ENCODE measurements around the gene AP1AR. TPM values are rescaled to one million over a fixed set of nuclear protein-coding genes. Genes with fewer than 3 reads are reported as not detected.

Gene AP1AR, protein sequence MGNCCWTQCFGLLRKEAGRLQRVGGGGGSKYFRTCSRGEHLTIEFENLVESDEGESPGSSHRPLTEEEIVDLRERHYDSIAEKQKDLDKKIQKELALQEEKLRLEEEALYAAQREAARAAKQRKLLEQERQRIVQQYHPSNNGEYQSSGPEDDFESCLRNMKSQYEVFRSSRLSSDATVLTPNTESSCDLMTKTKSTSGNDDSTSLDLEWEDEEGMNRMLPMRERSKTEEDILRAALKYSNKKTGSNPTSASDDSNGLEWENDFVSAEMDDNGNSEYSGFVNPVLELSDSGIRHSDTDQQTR
- 10 to 100 TPM; 31.3 to 40.0 TPM for total RNA-seq

GRCh38 chr4:112231779-112232713 is at the start of gene AP1AR:
AP1AR (plus strand) TSS chr4:112231787; CDS start chr4:112232092, 305 bp downstream.

DNA sequence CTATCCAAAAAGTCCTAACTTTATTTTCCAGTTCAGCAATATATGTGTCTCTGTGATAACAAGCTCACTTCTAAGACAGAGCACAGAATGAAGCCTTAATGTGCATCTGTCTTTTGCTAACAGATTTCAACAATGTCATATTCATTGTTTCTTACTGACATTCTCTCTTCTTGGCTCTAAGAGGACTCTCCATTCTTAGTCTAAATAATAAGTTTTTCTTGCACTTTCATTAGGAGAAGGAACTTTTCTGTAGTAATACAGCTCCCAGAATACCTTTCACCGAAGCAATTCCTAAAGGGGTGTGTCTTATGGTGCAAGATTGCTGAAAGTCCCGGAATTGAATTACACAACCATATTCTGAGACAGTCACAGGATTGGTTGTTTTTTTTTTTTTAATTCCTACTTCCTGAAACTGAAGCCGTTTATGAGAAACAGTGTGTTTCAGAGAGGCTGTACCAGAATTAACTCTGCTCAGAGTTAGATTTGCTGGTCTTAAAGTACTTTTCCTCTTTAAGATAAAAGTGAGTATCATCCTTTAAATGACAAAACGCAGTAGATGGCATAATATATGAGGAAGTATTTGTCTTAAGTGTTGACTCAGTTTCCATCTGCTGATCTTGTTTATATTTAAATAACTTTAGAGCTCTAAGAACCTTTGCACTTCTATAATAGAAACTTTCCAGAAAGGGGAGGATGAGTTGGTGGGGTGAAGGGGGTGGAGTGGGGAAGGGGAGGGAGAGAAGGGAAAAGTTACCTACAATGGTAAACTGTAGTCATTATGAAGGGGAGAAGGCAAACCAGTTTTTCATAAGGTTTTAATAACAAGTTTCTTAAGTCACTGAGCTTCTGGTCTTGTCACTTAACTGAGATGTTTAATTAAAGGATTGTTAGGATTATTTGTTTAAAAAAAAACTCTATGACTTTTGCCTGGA is 65.6 kb downstream of the AP1AR start, which contains the start of gene ALPK1:
Gene ALPK1 (plus strand): TSS at position 421 of the 932 bp plus-strand sequence.

Other genes with a start within 250 kb of the AP1AR start
- under 1 TPM; under 0.01 to 0.33 TPM for gene FAM241A, start 86.3 kb upstream of the AP1AR start, total RNA-seq
- 1 to 10 TPM; 3.4 to 5.0 TPM for gene TIFA, start 54.1 kb downstream of the AP1AR start, total RNA-seq
- 10 to 100 TPM; 21.3 to 26.8 TPM for gene ALPK1, start 65.6 kb downstream of the AP1AR start, total RNA-seq

Data from melanocyte of skin (primary cell).